Stimulated activated CD8-positive, alpha-beta memory T cell treated with anti-CD3 and anti-CD28 coated beads, Interleukin-2, amount 100 ng/mL, for 1 hour (primary cell): Measurements from ENCODE around the gene BDP1.
"Not testable (repeated sequence)": the region's sequence is repeated elsewhere in the genome, so short reads cannot be mapped to it uniquely, and the experiment has no call there.

Source experiments
- DNase-seq, 2 donors: peaks; one replicate each; pipeline ENCODE4 v3.0.0-alpha.2; 2020; ENCODE audit warnings: low read depth in 2 of 2

Gene BDP1, protein sequence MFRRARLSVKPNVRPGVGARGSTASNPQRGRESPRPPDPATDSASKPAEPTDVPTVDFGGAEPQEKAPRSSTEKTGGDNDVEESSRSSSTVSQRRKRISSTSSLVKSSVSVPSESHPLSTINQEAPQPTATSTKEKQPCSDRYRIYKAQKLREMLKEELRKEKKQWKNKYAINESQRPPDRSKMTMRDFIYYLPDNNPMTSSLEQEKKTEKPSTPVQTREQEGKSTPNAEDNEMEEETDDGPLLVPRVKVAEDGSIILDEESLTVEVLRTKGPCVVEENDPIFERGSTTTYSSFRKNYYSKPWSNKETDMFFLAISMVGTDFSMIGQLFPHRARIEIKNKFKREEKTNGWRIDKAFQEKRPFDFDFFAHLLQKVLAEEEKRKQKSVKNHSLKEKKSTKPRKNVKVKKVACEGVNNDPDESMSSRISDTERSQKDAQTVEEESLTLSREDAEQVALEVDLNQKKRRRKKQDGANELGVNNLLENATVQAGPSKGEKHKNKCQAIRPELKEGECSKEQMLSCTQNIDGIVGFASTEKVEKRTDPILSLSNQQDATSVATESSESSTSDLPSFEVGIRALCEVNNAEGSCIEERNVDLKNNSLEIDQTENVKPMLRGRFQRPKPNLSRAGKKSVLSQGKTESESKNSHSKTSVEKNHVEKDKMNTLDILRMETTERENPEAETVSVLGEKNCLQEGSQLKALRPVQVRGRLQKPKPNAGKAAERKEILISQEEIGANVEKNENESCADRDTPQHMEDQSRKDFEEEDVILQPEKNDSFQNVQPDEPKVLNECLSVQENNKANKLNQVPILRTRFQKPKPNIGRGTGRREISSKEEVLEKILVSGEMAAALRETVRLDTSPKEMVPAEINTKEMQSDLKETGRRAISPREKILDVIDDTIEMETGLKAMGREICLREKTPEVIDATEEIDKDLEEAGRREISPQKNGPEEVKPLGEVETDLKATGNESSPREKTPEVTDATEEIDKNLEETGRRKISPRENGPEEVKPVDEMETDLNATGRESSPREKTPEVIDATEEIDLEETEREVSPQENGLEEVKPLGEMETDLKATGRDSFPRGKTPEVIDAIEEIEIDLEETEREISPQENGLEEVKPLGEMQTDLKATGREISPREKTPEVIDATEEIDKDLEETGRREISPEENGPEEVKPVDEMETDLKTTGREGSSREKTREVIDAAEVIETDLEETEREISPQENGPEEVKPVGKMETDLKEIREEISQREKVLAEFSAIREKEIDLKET (N-terminal part only)

DNA sequence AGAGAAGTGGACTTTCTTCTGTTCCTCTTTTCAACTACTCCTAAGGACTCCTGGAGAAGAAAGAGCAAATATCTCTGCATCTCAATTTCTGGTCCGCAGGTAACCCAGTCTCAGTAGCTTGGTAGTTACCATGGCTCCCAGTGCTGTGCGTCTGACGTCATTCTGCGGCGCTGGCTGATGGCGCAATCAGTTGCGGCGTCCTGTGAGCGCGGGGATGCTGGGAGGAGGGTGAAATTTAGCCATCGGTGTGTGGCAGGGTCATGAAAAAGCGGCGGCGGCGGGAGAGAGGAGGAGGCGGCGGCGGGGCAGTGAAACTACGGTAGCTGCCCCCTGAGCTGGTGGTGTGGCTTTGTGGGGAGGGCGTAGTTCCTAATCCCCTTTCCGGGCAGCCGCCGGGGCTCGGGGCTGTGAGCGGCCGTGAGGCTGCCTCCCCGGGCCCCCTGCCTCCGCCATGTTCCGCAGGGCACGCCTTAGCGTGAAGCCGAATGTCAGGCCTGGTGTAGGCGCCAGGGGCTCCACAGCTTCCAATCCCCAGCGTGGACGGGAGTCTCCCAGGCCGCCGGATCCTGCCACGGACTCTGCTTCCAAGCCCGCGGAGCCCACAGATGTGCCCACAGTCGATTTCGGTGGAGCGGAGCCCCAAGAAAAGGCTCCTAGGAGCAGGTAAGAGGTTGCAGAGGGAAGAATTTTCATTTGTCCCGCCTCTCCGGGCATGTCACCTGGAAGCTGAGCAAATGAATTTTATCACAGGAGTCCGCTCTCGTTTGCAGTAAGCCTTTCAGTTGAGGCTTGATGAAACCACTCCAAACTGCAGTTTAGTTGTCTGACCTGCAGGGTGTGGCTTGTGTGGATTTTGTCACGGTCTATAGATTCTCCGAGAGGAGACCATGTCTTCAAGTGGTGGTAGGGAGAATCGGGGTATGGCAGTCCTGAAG lies at the start of gene BDP1:
Gene BDP1 (plus strand): TSS at position 225 of the 935 bp plus-strand sequence. CDS start 227 bp downstream, at position 452.
- peak; percentile 95 to 98 for DNase-seq

DNA sequence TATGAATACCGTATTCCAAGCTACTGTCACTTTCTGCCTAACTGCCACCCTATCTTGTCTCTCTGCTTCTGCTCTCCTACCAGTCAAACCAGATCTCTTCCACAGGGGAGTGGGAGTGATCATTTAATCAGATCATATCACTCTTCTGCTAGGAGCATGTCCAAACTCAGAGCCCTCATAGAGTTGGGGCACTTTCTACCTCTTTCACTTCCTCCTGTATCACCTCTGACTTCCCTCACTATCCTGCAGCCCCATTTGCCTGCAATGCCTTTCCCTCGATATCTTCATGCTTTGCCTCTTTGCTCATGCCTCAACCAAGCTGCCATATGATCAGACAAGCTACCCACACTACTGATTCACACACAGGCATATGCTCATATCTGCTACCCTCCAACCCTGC lies 45.4 kb upstream of the BDP1 start:
- DNase-seq: not testable (repeated sequence)

DNA sequence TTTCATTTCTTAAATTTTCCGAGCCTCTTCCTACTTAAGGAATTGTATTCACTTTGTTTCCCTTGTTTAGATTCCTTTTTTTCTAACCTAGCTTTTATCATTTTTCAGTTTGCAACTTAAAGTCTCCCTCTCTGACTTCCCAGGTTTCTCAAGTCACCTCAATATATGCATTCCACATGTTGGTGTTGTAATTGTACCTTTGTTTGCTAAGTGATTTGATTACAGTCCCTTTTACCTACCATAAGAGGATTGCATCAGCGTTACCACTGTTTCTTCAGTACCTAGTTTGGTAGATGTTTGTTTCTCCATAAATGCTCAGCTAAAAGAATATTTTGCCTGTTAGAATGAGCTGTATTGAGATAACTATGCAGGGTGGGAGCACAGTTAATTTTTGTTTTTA lies 39.8 kb upstream of the BDP1 start:
- not testable (repeated sequence) for DNase-seq

DNA sequence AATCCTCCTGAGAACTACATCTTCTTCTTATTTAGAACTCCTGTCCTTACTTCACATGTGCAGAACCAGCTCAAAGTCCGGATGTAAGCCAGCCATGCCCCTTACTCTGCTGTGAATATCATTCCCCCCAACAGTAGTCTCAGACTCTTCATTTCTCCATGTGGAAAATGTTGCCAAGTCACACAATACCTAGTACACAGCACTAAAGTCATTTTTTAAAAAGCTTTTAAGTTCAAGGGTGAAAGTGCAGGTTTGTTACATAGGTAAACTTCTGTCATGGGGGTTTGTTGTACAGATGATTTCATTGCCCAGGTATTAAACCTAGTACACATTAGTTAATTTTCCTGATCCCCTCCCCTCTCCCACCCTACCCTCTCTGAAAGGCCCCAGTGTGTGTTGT lies 37.4 kb upstream of the BDP1 start:
- not testable (repeated sequence) for DNase-seq

DNA sequence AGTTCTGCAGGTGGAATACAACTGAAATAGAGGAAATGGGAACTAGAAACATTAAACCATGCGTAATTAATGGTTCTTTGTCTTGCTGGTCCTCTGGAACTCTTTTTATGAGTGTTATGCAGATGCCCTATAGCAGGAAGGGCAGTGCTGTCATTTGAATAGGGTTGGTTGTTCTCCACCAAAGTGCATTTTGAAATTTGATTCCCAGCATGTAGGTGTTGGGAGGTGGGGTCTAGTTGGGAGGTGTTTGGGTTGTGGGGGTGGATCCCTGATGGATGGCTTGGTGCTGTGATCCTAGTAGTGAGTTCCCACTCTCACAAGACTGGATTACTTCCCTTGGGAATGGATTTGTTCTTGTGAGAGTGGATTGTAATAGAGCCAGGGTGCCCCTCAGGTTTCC lies 34.2 kb upstream of the BDP1 start:
- DNase-seq: not testable (repeated sequence)

DNA sequence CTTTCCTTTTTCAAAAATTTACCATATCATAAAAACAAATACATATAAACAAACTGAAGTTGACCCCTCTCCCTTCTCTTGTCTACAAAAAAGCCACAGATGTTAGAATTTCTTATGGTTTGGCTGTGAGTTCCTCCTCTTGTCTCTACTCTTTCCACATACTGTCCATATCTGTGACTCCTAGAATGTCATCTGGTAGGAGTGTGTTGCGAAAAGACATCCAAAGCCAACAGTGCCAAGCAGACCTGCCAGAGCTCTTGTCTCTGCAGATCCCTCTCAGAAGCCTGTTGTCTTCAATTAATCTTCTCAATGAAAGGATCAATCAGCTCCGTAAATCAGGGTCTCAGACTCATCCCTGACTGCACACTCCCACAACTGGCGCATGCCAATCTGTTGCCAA lies 31.6 kb upstream of the BDP1 start:
- not testable (repeated sequence) for DNase-seq

DNA sequence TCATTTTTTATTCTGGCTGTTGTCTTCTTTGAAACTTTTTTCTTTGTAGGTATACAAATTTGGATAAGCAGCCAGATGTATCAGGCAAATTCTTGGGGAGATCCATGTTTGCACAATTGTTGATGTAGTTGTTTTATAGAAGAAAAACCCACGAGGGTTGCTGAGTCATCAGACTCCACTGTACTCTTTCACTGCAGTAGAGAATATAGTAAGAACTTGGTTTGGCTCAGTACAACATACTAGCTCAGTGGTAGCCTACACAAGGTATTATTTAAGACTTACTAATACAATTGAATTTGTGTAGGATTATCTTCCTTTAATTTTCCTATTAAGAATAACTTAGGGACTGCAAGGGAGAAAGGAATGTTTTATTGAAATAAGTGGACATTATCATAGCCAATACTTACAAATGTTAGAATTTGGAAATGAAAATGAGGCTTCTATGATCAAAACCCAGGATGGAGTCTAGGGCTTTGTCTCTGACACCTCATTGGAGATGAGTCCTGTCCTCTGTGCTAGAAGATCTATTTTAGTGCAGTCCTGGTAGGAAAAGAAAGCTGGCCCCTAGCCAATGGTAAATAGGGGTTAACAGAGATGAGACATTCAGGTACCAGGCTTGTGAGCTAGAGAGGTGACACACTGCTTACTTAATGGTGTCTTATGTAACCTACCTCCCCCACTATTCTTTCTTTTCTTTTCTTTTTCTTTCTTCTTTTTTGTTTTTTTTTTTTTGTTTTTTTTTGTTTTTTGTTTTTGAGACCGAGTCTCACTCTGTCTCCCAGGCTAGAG lies 28.6 kb upstream of the BDP1 start:
- DNase-seq: not testable (repeated sequence)

DNA sequence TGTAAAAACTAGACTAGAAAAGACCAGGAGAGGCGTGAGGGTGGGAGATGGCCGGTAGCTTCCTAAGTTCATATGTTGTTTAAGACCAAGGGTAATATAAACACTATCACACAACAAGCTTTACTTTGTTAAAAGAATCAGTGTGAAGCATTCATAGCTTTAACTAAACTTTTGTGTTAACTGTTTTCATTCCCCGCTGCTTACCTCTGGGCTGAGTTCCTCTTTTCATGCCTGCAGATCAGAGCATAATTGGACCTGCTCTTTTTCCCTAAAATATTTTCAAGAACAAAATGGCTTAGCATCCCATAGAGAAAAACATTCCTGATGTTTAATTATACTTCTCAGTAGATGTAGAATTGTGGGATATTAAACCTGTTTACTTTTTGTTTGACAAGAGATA lies 23.0 kb upstream of the BDP1 start:
- DNase-seq: not testable (repeated sequence)

DNA sequence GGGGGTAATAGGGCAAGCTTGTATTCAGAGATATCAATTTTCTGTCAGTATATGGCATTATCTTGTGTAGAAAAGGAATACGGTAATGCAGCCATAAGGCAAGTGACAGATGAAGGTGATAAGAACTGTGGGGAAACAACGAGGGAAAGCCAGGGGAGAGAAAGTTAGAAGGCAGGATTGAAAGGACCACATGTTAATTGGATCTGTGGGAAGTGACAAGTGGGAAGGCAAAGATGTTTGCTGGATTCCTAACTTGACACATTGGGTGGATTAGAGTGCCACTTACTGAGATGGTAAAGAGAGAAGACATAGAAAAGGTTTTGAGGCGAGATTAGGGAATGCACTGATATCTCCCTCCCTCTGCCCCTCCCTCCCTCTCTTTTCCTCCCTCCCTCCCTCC lies 20.6 kb upstream of the BDP1 start:
- not testable (repeated sequence) for DNase-seq

DNA sequence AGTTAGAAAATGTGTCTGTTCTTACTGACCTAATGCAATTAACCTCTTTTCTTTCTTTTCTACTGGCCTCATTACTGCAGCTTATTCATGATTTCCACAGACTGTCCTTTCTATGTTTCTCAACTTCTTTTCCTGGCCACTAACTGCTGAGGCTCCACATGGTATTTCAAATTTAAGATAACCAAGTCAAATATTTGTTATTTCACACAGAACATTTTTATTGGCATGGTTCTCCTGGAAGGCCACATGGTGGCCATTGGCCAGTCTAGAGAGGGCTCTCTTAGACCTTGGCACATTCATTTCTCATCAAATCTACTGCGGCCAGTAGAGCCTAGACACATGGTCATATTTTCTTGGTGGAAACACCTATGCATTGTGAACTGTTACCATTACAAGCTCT lies 13.9 kb upstream of the BDP1 start:
- not testable (repeated sequence) for DNase-seq

DNA sequence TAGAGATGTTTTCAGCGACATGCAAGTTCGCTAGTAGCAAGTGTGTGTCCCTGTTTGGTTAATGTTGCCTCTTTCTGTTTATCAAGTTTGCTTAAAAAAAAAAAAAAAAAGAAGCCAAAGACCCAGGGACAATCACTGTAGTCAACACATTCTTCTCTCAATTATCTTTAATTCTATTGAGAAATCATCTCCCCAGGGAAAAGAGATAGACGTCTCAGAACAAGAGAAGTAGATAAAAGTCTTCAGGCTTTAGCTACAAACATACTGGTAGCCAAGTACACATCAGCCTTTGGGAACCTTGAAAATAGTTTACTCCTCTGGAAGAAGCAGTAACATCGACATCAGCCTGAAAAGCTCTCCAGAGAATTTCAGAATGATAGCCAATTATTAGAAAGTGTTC lies 11.6 kb upstream of the BDP1 start:
- DNase-seq: not testable (repeated sequence)

DNA sequence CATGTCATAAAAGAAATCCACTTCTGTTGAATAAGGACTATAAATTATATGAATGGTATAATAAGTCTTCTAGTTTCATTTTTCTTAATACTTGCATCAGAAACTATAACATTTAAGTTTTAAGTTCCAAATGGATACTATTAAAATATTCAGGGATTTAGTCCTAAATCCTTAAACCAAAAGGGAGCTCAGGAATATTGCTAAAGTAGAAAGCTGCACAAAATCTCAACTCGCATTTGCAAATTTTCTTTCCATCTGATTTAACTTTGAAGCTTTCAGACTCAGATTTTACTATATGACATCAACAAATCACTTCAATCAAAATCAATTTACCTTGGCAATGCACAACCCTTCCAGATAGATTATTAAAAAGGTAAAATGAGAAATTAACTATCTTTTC lies 10.4 kb upstream of the BDP1 start:
- not testable (repeated sequence) for DNase-seq

DNA sequence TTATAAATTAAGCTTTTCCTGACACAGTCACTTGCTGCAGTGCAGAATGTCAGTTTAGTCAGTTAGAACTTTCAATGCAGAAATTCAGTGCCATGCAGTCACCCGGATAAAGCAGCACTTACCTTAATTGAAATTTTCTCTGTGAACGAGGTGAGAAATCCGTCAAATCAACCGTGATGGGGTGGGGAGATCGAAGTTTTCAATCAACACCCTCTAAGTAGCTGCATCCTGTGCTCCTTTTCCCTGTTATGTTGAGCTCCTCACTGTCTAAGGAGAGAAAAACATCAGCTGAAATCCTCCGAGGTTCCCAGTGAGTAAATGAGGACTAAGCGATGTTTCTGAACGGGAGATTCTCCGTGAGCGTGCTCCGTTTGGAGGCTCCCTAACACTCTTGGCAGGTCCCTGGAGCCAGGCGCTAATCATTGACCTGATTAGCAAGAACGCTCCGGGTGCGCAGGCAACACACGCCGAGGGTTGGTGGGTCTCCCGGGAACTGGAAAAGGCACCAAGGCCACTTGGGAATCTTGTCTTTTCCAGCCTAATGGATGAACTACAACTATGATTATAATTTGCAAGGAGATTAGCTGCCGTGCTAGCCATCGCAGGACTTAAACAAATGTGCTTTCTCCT lies 9.8 kb upstream of the BDP1 start:
- not testable (repeated sequence) for DNase-seq

DNA sequence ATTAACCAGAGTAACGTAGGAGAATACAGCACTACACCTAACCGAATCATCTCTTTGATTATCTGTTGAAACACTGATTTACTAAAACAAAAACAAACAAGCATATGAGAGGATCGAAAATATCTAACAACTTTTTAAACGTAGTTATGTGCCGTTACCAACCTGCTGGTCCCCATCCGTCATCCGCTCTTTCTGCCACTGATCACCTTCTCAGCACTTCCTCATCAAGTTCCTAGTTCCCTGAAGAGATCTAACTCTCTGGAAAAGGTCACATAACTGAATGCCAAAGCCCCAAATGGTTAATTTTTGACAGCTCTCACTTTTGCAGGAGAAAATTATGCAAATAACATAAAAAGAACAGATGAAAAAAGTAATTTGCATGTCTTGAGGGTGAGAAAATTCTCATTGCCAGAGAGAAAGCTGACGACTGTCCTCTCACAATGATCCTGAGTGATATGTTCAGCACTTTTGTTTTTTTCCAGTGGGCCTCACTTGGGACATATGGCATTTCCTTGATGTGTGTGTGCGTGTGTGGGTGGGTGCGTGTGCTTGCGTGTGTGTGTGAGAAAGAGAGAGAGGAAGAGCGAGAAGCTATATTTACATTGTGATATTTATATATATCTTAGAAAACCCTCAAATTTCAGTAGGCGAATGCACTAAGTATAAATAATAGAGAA lies 8.8 kb upstream of the BDP1 start:
- not testable (repeated sequence) for DNase-seq

DNA sequence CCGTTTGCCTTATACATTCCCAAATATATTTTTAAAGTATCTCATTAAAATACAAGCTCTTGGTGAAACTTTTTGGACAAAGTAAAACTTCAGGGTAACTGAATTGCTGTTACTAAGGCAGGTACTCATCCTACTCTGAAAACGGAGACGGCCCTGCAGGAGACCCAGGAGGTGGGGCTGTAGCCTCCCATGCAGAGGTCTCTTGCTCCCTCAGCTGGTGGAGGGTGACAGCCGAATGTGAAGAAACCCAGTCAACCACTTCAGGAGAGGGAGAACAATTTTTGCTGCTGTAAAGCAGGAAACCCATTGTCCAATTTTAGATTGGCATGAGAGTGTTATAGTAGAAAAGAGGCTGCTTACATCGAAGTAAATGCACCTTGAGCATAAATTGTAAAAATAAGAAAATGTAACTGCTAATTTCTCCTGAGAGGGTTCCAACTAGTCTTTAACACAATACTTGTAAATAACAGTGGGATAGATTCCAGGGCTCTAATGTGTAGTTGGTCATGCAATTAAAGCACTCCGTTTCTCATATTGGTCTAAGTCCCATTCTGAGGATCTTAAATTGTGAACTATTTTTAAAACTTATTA lies 8.1 kb upstream of the BDP1 start:
- peak in 1 of 2 donors; percentile 9 for DNase-seq

DNA sequence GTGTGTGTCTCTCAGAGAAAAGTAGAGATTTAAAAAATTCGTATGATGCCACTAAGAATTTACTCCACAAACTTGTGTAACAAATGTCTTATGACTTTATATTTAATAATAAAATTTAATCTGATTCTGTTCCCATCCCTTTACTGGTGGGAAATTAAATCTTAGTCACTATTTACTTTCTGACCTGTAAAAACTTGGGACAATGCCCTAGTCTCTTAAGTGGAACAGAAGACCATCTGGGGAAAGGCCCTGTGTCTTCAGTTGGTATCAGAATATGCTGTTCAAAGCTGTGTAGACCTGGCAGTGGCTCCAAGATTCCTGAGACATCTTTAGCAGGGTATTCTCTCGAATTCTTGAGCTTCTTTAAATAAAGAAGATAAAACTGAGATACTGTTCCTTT lies 2.6 kb upstream of the BDP1 start:
- DNase-seq: no peak

DNA sequence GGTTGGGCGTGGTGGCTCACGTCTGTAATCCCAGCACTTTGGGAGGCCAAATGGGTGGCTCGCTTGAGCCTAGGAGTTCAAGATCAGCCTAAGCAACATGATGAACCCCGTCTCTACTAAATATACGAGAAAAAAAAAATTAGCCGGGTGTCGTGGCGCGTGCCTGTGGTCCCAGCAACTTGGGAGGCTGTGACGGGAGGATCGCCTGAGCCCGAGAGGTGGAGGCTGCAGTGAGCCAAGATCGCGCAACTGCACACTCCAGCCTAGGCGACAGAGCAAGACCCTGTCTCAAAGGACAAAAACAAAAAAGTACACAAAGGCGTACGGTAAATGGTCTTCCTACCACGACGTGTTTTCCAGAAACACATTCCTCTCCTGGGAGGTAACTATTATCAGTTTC lies 538 bp upstream of the BDP1 start:
- no peak for DNase-seq

DNA sequence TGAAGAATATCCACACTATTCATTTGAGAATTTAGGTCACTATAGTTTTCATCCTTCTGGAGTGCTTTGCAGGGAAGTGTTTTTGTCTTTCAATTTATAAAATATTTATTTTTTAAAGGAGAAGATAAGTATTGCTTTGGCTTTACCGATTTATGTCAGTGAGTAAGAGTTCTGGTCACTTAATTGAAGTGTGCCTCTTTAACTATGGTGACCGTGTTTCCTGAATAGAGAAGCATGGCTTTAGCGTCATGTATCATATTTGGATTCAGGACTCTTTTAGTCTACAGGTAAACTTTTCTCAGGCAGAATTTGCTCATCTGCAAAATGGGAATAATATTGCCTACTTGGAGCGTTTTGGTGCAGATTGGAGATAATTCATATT lies 902 bp downstream of the BDP1 start:
- DNase-seq: no peak

DNA sequence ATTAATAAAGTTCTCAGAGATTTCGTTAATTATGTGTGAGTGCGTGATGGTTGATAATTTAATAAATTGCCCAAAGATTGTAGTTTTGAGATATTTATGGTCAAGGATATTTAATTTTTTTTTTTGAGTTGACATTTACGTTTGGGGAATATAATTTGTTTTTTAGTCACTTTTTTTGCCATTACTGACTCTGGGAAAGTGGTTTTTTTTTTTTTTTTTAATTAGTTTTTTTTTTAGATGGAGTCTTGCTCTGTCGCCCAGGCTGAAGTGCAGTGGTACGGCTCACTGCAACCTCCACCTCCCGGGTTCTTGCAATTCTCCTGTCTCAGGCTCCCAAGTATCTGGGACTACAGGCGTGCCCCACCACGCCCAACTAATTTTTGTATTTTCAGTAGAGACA lies 1.7 kb downstream of the BDP1 start:
- DNase-seq: no peak
